Raji (cell line): Measurements from ENCODE around the gene FGFR3.

Experiments used
- POLR2A ChIP-seq: IDR thresholded peaks from 2 replicates; pipeline ENCODE4 v1.6.1; 2011; ENCODE audit warnings: low read depth, low read length, control low read depth; ENCODE audit not compliant: insufficient read depth

The FGFR3 gene

DNA sequence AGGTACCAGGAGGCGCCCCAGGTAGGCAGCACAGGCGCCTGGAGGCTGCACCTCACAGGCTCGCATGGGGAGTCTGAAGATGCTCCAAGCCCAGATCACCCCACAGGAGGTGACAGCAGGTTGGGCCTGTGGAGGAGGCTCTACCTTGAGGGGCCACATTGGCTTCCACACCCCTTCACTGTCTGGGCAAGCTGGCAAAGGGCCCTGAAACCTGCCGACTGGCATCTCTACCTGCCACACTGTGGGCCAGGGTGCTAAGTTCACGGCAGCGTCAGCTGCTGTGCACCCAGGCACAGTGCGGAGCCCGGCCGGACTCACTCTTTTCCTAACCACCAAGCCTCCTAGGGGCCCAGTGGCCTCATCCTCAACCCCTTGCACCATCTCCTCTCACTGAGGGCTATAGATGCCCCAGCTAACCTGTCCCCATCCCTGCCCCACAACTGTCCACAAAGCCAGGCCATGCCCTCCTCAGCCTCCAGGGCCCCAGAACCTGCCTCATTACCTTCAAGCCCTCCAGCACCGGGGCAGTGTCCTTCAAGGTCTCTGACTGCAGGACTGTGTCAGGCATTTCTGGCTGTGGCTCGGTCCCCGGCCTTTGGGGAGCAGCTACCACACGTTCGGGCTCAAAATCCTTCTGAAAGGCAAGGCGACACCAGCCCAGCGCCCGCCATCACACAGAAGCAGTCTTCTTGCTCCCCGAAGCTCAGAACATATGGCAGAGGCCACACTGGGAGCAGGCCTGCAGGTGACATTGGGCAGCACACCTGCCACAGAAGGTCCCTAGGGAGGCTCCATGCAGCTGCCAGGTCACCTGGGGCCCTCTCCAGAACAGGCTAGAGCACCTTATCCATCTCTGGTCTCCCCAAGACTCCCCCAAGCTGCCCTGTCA is 28.8 kb downstream of the FGFR3 start:
- no peak for TF ChIP-seq POLR2A

DNA sequence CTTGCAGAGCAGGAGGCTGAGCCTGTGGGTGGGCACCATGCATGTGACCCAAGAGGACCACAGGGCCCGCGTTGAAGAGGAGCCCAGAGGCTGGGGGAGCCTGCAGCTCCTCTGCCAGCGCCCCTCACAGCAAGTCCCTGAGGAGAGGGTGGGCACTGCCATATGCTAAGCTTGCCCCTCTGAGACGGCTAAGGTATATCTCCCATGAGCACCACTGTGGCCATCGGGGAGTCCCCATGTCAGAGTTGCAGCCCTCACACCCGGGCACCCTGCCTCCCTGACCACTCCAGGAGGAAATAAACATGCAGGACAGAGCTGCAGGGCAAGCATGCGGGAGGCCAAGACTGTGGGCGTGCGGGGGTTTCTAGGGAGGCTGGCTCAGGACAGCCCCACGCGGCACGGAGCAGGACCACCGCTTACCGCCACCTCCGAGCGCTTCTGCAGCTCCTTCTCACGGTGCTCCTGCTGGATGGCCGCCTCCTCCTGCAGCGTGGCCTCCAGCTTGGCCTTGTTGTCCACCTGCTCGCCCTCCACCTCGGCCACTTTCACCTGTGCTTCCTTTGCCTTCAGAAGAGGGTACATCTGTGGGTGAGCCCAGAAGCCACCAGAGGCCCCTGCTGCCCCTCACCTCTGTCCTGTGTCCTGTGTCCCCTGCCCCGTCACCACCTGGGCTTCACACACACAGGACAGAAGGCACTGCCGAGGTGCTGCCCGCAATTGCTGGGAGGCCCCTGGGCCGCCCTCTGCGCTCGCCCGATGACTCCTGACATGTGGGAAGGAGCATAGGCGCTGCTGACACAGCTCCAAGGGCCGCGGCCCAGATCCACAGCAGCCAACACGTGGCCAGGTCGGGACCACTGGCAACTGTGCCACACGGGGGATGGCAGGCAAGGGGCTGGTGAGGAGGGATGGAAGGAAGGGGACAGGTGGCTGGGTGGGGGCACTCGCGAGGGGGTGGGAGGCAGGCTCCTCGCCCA is 29.8 kb downstream of the FGFR3 start:
- TF ChIP-seq POLR2A, result no peak

DNA sequence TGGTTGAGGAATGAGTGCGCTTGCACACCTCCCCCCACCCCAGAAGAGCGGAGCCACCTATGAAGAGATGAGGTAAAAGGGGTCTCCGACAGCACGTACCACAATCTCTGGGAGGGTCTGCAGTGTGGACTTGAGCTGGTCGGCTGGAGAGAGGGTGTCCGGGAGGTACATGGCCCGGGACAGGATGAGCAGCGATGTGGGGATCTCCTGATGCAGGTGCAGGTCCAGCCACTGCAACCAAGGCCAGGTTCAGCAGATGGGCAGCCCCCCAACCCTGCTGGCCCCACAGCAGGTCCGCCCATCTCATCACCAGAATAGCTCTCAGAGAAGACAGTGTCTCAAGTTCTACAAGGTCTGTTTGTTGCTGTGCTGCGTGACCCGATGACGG is 30.4 kb downstream of the FGFR3 start:
- TF ChIP-seq POLR2A, result no peak

DNA sequence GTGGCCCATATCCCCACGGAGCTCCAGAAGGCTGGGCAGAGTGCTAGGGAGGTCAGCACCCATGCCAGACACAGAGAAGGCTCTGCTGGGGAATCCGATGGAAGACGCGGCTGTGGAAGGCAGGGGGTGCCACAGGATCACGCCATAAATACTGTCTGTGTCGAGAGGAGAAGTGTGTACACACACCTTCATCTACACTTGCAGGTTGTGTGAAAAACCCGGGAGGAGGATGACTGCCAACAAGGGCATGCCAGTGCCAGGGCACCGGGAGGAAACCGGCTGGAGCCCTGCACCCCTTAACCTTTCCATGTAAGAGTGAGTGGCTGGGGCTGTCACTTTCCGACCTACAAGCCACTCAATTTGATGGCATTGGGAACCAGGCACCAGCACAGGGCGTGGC is 31.7 kb downstream of the FGFR3 start:
- no peak for TF ChIP-seq POLR2A

DNA sequence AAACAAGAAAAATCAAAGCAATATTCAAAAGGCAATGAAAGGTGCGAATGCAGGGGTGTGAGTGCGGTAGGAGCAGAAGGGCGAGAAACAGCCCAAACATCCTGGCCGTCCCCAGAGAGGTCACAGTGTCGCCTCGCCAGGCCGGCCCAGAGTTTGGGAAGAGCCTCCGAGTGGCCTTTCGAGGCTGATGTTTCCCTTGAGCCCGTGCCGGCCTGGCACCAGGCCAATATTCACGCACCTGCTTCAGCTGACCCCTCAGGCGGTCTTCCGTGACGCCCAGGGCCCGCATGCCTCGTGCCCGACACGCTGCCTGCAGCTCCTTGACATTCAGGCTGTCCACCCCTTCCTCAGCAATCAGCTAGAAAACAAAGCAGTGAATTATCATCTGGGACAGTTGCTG is 32.2 kb downstream of the FGFR3 start:
- TF ChIP-seq POLR2A, result no peak

DNA sequence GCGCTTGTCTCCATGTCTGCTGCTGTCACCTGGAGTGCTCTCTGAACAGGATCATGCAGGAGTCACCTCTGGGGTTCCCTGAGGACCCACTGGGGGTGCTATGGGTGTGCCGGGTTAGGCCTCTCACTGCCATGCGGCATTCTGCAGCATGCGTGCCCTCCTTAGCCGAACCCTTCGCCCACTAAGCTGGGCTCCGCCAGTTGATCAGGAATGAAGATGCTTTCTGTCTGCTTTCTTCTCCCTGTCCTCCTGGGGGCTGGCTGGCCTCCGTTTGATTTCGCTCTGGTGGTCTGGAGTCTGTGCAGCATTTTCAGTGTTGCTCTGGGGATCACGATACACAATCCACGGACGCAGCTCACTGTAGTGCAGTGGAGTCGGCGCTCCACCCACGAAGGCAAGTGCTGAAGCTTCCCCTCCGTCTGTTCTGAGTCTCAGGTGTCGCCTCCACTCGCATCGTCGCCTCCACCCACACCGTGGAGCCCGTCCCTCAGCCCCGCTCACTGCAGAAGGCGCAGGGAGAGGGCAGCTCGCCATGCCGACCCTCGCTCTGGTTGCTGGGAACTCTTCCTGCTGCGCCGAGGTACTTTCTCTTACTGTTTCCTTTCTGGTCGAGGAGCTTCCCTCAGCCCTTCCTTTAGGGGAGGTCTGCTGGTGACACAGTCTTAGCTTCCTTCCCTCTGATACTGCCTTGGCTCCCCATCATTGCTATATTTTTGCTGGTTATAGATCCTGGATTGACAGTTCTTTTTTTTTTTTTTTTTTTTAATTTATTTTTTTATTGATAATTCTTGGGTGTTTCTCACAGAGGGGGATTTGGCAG is 33.6 kb downstream of the FGFR3 start:
- no peak for TF ChIP-seq POLR2A

DNA sequence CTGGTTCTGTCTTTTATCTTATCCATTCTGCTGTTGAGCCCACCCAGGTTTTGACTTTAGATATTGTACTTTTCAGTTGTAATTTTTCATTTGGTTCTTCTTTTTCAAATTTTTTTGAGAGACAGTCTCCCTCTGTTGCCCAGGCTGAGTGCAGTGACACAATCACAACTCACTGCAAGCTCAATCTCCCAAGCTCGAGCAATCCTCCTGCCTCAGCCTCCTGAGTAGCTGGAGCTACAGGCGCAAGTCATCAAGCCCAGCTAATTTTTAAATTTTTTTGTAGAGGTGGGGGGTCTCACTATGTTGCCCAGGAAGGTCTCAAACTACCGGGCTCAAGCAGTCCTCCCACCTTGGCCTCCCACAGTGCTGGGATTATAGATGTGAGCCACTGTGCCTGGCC is 37.1 kb downstream of the FGFR3 start:
- TF ChIP-seq POLR2A, result no peak

DNA sequence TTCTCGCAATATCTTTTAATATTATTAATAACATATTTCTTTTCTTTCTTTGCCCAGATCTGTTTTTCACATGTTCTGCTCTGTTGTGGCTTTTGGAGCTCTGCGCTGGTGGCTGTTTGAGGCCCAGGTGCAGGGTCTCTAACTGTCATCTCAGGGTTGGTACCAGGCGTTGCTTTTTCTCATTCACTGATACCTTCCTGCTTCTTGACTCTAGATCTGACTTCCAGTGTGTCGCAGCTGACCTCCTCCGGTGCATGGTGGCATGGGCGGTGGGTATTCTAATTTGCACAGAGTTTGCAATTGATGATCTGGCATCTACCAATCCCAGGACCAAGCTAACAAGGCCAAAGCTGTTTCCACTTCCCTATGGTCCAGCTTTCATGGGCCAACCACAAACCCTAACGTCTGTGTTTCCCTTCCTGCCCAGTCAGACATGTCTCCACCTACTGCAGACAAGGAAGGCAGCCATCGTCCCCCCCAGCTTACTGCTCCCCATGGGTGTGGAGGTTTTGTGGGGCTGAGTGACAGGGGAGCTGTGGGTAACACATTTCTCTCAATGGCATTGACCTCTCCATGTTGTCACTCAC is 37.6 kb downstream of the FGFR3 start:
- TF ChIP-seq POLR2A, result no peak

DNA sequence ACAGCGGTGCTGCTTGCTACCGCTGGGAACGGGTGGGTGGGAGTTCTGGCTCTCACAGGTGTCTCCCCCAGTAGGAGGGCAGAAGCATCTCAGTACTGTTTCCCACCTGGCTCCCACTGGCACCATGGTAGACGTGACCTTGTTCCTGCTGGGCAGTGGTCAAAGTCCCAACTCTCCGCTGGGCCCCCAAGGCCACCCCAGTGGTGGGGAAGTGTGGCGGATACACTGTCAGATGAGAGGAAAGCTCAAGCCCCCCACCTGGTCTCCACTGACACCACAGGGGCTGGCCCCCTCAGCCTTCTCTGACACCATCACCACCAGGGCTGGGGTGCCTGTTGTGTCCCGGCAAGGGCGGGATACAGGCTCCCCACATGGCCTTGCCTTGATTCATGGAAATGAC is 38.2 kb downstream of the FGFR3 start:
- TF ChIP-seq POLR2A, result no peak

DNA sequence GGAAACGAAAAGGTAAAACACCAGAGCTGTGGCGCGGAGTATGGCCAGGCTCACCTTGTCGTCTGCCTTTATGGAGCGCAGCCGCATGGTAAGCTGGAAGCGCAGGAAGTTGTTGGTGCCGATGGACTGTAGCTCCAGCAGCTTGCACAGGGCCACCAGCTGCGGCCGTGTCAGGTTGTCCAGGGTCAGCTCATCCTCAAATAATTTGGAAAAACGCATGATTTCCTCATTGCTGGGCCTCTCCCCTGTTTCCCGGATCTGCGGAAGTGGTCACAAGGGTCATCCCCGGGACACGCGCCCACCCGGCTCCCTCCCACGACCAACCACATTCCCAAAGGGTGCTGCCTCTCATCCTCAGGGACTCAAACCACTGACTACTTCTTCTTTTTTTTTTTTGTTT is 39.6 kb downstream of the FGFR3 start:
- no peak for TF ChIP-seq POLR2A

DNA sequence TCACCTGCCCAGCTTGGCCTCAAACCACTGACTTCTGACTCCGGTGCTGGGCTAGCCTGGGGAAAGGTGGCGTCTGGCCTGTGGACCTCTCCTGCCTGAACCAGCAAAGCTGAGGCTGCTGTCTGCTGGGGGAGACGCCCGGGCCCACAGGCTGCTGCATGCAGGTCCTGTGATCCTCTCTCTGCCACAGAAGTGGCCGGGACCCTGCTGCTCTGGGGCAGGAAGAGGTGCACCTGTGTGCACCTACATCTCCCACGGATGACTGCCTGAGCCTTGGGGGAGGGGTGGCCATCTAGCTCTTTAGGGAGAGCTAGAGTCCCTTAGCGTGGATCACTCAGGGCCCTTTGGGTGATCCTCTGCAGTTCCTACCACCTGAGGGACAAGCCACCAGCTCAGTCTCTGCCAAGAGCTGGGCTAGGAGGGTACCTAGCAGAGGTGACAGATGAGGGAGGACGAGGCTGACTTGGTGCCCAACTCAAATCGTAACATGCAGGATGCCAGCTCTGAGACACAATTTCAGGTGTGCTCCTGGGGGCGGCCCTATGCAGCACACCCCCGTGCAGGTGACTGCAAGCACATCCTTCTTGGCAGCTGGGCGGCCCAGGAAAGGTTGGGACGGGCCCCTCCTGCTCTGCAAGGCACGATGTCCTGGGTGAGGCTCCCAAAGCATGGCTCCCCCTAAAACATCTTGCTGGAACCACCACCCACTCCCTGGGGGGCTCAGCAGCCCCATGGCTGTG is 40.4 kb downstream of the FGFR3 start:
- TF ChIP-seq POLR2A, result no peak

DNA sequence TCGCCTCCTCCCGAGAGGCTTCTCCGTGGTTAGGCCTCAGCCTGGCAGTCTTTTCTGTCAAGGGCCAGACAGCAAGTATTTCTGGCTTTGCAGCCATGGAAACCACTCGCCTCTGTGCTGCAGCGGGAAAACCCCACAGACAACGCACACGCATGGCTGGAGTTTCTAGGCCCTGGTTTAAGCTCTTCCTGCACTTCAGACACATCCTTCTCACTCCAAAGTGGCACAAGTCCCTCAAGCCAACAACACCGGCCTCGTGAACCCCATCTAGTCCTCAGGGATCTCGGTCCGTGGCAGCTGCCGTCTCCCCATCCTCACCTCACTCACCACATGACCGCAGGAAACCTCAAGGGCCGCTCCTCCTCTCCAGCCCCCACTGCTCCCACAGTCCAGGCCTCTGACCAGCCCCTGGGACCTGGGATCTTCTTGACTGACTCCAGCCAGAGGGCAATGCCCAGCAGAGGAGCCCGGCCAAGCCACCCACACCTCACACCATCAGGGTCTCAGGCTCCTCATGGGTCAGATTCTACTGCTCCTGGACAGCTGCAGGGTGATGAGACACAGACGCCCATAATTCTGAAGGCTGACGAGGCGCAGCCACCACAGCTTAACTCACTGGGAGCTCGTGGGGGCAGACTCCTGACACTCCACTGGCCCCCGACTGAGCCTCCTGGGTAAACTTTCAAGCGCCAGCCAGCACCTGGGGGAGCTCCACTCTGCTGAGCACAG is 41.1 kb downstream of the FGFR3 start:
- TF ChIP-seq POLR2A, result no peak

DNA sequence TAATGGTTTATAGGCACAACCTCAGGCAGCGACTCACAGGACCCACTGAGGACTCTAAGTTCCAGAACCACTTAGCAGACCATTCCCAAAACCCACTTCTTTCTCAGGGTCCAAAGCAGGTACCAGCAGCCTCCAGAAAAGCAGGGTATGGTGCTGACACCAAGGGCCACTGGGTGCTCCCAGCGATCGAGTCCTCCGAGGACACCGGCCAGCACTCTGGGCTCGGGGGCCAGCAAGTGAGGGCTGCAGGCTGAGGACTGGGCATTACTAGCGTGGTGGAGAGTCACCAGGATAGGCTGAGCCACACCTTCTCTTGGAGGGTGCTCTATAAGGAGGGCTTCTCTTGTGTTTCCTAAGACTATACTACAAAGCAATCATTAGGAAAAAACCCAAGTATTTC is 43.6 kb downstream of the FGFR3 start:
- TF ChIP-seq POLR2A, result no peak
